Activated T-helper 1 cell treated with anti-CD3 and anti-CD28 coated beads, Interleukin-2, amount 50 U/mL, for 16 hours (primary cell): ENCODE measurements around the gene STXBP6.
"Not testable (repeated sequence)": the region's sequence is repeated elsewhere in the genome, so short reads cannot be mapped to it uniquely, and the experiment has no call there.

Source experiments
- DNase-seq, 2 donors: peaks; one replicate each; pipeline ENCODE4 v3.0.0-alpha.2; 2020; ENCODE audit warnings: low read depth in 1 of 2, low spot score in 1 of 2

STXBP6 gene

GRCh38 chr14:24988760-24989159 lies 61.2 kb downstream of the STXBP6 start:
- DNase-seq: no peak

- no peak for DNase-seq
Measured at GRCh38 chr14:24986206-24986893, 63.6 kb downstream of the STXBP6 start.

- no peak for DNase-seq
Measured at GRCh38 chr14:24984846-24985589, 64.9 kb downstream of the STXBP6 start.

GRCh38 chr14:24982472-24983155 lies 67.3 kb downstream of the STXBP6 start:
- DNase-seq: no peak

- no peak for DNase-seq
Measured at GRCh38 chr14:24979725-24980239, 70.2 kb downstream of the STXBP6 start.

GRCh38 chr14:24978862-24979724 lies 70.9 kb downstream of the STXBP6 start:
- no peak for DNase-seq

- no peak for DNase-seq
Measured at GRCh38 chr14:24976602-24977001, 73.3 kb downstream of the STXBP6 start.

- no peak for DNase-seq
Measured at GRCh38 chr14:24975393-24975792, 74.6 kb downstream of the STXBP6 start.

- DNase-seq: no peak
Measured at GRCh38 chr14:24974591-24975374, 75.2 kb downstream of the STXBP6 start.

- no peak for DNase-seq
Measured at GRCh38 chr14:24972844-24973243, 77.1 kb downstream of the STXBP6 start.

- DNase-seq: no peak
Measured at GRCh38 chr14:24971255-24971654, 78.7 kb downstream of the STXBP6 start.

GRCh38 chr14:24966579-24966964 lies 83.4 kb downstream of the STXBP6 start:
- no peak for DNase-seq

GRCh38 chr14:24965934-24966578 lies 83.9 kb downstream of the STXBP6 start:
- no peak for DNase-seq

- no peak for DNase-seq
Measured at GRCh38 chr14:24965578-24965933, 84.4 kb downstream of the STXBP6 start.

- DNase-seq: no peak
Measured at GRCh38 chr14:24964591-24964990, 85.4 kb downstream of the STXBP6 start.

GRCh38 chr14:24964048-24964447 lies 85.9 kb downstream of the STXBP6 start:
- DNase-seq: no peak

- not testable (repeated sequence) for DNase-seq
Measured at GRCh38 chr14:24962118-24962517, 87.8 kb downstream of the STXBP6 start.

- DNase-seq: no peak
Measured at GRCh38 chr14:24960816-24961215, 89.1 kb downstream of the STXBP6 start.

GRCh38 chr14:24959791-24960331 lies 90.1 kb downstream of the STXBP6 start:
- no peak for DNase-seq
